HL-60 (cell line): ENCODE data around the gene CRBN.

Experiments used
- DNase-seq, 2 experiments: peaks; one replicate each; pipeline ENCODE4 v3.0.0-alpha.2; 2010 to 2020; ENCODE audit warnings: low read depth in 1 of 2, low spot score in 1 of 2
- H3K27ac ChIP-seq: fragments of 250-450 bp; sonication (Bioruptor Pico); replicated peaks from 2 replicates; pipeline ENCODE4 v1.5.1; 2020; ENCODE audit warnings: mild to moderate bottlenecking, moderate library complexity
- H3K27me3 ChIP-seq: fragments of 250-450 bp; sonication (Bioruptor Pico); 2 replicates; pipeline ENCODE4 v1.5.1; 2021; ENCODE audit warnings: mild to moderate bottlenecking, moderate library complexity; ENCODE audit not compliant: insufficient read depth, poor library complexity, severe bottlenecking
- H3K4me3 ChIP-seq: replicated peaks from 2 replicates; pipeline ENCODE4 v1.5.1; 2011; ENCODE audit warnings: mild to moderate bottlenecking, control low read depth, low read length; ENCODE audit not compliant: insufficient read depth
- CTCF ChIP-seq: IDR thresholded peaks from one replicate; pipeline ENCODE4 v1.5.1; 2011; ENCODE audit warnings: low read length, control low read depth, inconsistent platforms; ENCODE audit not compliant: insufficient read depth
- GABPA ChIP-seq: IDR thresholded peaks from 2 replicates; pipeline ENCODE4 v1.6.1; 2012; ENCODE audit warnings: low read depth
- POLR2AphosphoS5 ChIP-seq: IDR thresholded peaks from 2 replicates; pipeline ENCODE4 v1.6.1; 2012; ENCODE audit warnings: low read depth
- REST ChIP-seq: IDR thresholded peaks from 2 replicates; pipeline ENCODE4 v1.6.1; 2012; ENCODE audit warnings: low read depth; ENCODE audit not compliant: insufficient replicate concordance
- SPI1 ChIP-seq: IDR thresholded peaks from 2 replicates; pipeline ENCODE4 v1.6.1; 2012; ENCODE audit warnings: low read depth, mild to moderate bottlenecking, borderline replicate concordance

Gene CRBN

GRCh38 chr3:3209057-3209456, 29.6 kb upstream of the CRBN start:
- Histone ChIP-seq H3K27ac (no peak overlapping the region), H3K27me3 (no peaks in the 10 kb centered on the region), H3K4me3 (no peak overlapping the region)
- TF ChIP-seq GABPA (no peak), REST (no peak), CTCF (no peak), POLR2AphosphoS5 (no peak), SPI1 (no peak)
- DNase-seq = no peak

GRCh38 chr3:3201611-3202010, 22.1 kb upstream of the CRBN start:
- Histone ChIP-seq H3K27ac (no peak overlapping the region), H3K4me3 (no peak overlapping the region), H3K27me3 (no peaks in the 10 kb centered on the region)
- TF ChIP-seq GABPA = no peak
- TF ChIP-seq CTCF = no peak
- TF ChIP-seq REST = no peak
- no peak for TF ChIP-seq POLR2AphosphoS5
- no peak for TF ChIP-seq SPI1
- DNase-seq = no peak

GRCh38 chr3:3200632-3201212, 21.2 kb upstream of the CRBN start:
- Histone ChIP-seq H3K27ac (no peak overlapping the region), H3K4me3 (no peak overlapping the region), H3K27me3 (no peaks in the 10 kb centered on the region)
- peak in 1 of 2 experiments; percentile 57 for DNase-seq
- TF ChIP-seq REST (no peak), CTCF (peak; percentile 45)
